Stimulated activated CD4-positive, alpha-beta T cell treated with anti-CD3 and anti-CD28 coated beads, Interleukin-12 subunit alpha, Interleukin-12 subunit beta, amount 100 ng/mL, for 48 hours (primary cell): ENCODE data around the gene CCDC148.

Experiments
- DNase-seq, 3 donors: peaks; one replicate each; pipeline ENCODE4 v3.0.0-alpha.2; 2020; ENCODE audit warnings: low read depth in 2 of 3, low spot score in 1 of 3

CCDC148 gene

GRCh38 chr2:158456309-158457066 lies at the start of gene CCDC148, which contains the start of gene PKP4:
TSS of gene CCDC148 (minus strand) at chr2:158456753. CDS start at chr2:158456439, 314 bp downstream.
TSS of gene PKP4 (plus strand) at chr2:158456952. CDS start at chr2:158533185, 76,233 bp downstream.
- DNase-seq, result peak; percentile 73 to 85 (median 82)

- no peak for DNase-seq
Observed at GRCh38 chr2:158505448-158505934, 48.9 kb upstream of the CCDC148 start.

- no peak for DNase-seq
Observed at GRCh38 chr2:158504088-158504487, 47.5 kb upstream of the CCDC148 start.

- DNase-seq, result no peak
Observed at GRCh38 chr2:158502974-158503373, 46.4 kb upstream of the CCDC148 start.

GRCh38 chr2:158501301-158501700 lies 44.7 kb upstream of the CCDC148 start:
- no peak for DNase-seq

- DNase-seq, result no peak
Observed at GRCh38 chr2:158500333-158500732, 43.8 kb upstream of the CCDC148 start.

- DNase-seq, result no peak
Observed at GRCh38 chr2:158499383-158499782, 42.8 kb upstream of the CCDC148 start.

GRCh38 chr2:158498749-158499136 lies 42.2 kb upstream of the CCDC148 start:
- DNase-seq, result no peak

- no peak for DNase-seq
Observed at GRCh38 chr2:158498043-158498748, 41.6 kb upstream of the CCDC148 start.

- DNase-seq, result no peak
Observed at GRCh38 chr2:158497486-158497885, 40.9 kb upstream of the CCDC148 start.

GRCh38 chr2:158496986-158497385 lies 40.4 kb upstream of the CCDC148 start:
- DNase-seq, result no peak

GRCh38 chr2:158495175-158495574 lies 38.6 kb upstream of the CCDC148 start:
- no peak for DNase-seq

- no peak for DNase-seq
Observed at GRCh38 chr2:158493458-158493857, 36.9 kb upstream of the CCDC148 start.

- DNase-seq, result no peak
Observed at GRCh38 chr2:158491072-158491471, 34.5 kb upstream of the CCDC148 start.

- no peak for DNase-seq
Observed at GRCh38 chr2:158489366-158490112, 33.0 kb upstream of the CCDC148 start.

- no peak for DNase-seq
Observed at GRCh38 chr2:158488442-158489216, 32.1 kb upstream of the CCDC148 start.

- DNase-seq, result no peak
Observed at GRCh38 chr2:158487419-158487818, 30.9 kb upstream of the CCDC148 start.

GRCh38 chr2:158486970-158487325 lies 30.4 kb upstream of the CCDC148 start:
- DNase-seq, result no peak

- DNase-seq, result no peak
Observed at GRCh38 chr2:158486150-158486969, 29.8 kb upstream of the CCDC148 start.
